ENCODE measurements around the gene PNPLA2. TPM values are rescaled to one million over a fixed set of nuclear protein-coding genes. Genes with fewer than 3 reads are reported as not detected.

The PNPLA2 gene
- total RNA-seq, 1 experiment from 2014 or later = 66.5 TPM

- no peak for TF ChIP-seq JUN (CRISPR knock-in tag; IDR thresholded peaks at IDR 0.05)
- no peak for TF ChIP-seq ZMAT4 (CRISPR knock-in tag; IDR thresholded peaks at IDR 0.05)
- no peak for TF ChIP-seq ZNF219 (CRISPR knock-in tag; IDR thresholded peaks at IDR 0.05; ENCODE audit: borderline replicate concordance)
- no peak for TF ChIP-seq TEAD4 (CRISPR knock-in tag; IDR thresholded peaks at IDR 0.05)
- no peak for TF ChIP-seq GTF2I (CRISPR knock-in tag; conservative IDR thresholded peaks at IDR 0.05)
- TF ChIP-seq JAZF1 (CRISPR knock-in tag; IDR thresholded peaks at IDR 0.05) = no peak
- no peak for TF ChIP-seq EMX1 (CRISPR knock-in tag; IDR thresholded peaks at IDR 0.05)
- TF ChIP-seq FOXK1 (CRISPR knock-in tag; IDR thresholded peaks at IDR 0.05) = no peak
- TF ChIP-seq CDX4 (CRISPR knock-in tag; IDR thresholded peaks at IDR 0.05; ENCODE audit: borderline replicate concordance) = no peak
- TF ChIP-seq ZNF317 (CRISPR knock-in tag; IDR thresholded peaks at IDR 0.05; ENCODE audit: borderline replicate concordance, low read depth) = no peak
- no peak for TF ChIP-seq ZNF121 (CRISPR knock-in tag; IDR thresholded peaks at IDR 0.05)
- no peak for TF ChIP-seq ETV6 (CRISPR knock-in tag; IDR thresholded peaks at IDR 0.05)
- TF ChIP-seq ZBTB21 (CRISPR knock-in tag; IDR thresholded peaks at IDR 0.05; ENCODE audit: borderline replicate concordance) = no peak
- TF ChIP-seq CREB1 (CRISPR knock-in tag; IDR thresholded peaks at IDR 0.05) = no peak
- no peak for TF ChIP-seq ATF1 (CRISPR knock-in tag; IDR thresholded peaks at IDR 0.05)
- TF ChIP-seq GRHL2 (CRISPR knock-in tag; IDR thresholded peaks at IDR 0.05; ENCODE audit: insufficient replicate concordance, severe bottlenecking) = no peak
- TF ChIP-seq, protein P1, sequence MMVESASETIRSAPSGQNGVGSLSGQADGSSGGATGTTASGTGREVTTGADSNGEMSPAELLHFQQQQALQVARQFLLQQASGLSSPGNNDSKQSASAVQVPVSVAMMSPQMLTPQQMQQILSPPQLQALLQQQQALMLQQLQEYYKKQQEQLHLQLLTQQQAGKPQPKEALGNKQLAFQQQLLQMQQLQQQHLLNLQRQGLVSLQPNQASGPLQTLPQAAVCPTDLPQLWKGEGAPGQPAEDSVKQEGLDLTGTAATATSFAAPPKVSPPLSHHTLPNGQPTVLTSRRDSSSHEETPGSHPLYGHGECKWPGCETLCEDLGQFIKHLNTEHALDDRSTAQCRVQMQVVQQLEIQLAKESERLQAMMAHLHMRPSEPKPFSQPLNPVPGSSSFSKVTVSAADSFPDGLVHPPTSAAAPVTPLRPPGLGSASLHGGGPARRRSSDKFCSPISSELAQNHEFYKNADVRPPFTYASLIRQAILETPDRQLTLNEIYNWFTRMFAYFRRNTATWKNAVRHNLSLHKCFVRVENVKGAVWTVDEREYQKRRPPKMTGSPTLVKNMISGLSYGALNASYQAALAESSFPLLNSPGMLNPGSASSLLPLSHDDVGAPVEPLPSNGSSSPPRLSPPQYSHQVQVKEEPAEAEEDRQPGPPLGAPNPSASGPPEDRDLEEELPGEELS (CRISPR knock-in tag; IDR thresholded peaks at IDR 0.05) = no peak
- TF ChIP-seq ZNF671 (CRISPR knock-in tag; IDR thresholded peaks at IDR 0.05) = no peak
- CTCF ChIA-PET = no interaction called here
- Mint-ChIP-seq H3K4me3 (no peak overlapping the region), H3K27ac (no peak overlapping the region), H3K36me3 (no peaks in the 10 kb centered on the region), H3K27me3 (ENCODE audit: low read depth) (no peaks in the 10 kb centered on the region), H3K9me3 (no peaks in the 10 kb centered on the region), H3K4me1 (peaks cover 16% of the 10 kb centered on the region)
- DNase-seq (ENCODE audit: low spot score) = no peak
- no peak for ATAC-seq
- POLR2A ChIA-PET = no interaction called here
Measured at GRCh38 chr11:799641-800316, 18.9 kb upstream of the PNPLA2 start.

- H3K27ac Mint-ChIP-seq = no peak overlapping the region
- DNase-seq (ENCODE audit: low spot score) = no peak
- no peak for ATAC-seq
- ChIA-PET CTCF (no interaction called here), POLR2A (no interaction called here)
- peaks cover 17% of the 10 kb centered on the region for H3K4me1 Mint-ChIP-seq
- no peak overlapping the region for H3K4me3 Mint-ChIP-seq
- H3K36me3 Mint-ChIP-seq = no peaks in the 10 kb centered on the region
- no peaks in the 10 kb centered on the region for H3K27me3 Mint-ChIP-seq (ENCODE audit: low read depth)
- no peaks in the 10 kb centered on the region for H3K9me3 Mint-ChIP-seq
- TF ChIP-seq, protein P2, sequence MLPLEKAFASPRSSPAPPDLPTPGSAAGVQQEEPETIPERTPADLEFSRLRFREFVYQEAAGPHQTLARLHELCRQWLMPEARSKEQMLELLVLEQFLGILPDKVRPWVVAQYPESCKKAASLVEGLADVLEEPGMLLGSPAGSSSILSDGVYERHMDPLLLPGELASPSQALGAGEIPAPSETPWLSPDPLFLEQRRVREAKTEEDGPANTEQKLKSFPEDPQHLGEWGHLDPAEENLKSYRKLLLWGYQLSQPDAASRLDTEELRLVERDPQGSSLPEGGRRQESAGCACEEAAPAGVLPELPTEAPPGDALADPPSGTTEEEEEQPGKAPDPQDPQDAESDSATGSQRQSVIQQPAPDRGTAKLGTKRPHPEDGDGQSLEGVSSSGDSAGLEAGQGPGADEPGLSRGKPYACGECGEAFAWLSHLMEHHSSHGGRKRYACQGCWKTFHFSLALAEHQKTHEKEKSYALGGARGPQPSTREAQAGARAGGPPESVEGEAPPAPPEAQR (CRISPR knock-in tag; IDR thresholded peaks at IDR 0.05) = no peak
- TF ChIP-seq CDX4 (CRISPR knock-in tag; IDR thresholded peaks at IDR 0.05; ENCODE audit: borderline replicate concordance) (no peak), ESRRA (CRISPR knock-in tag; IDR thresholded peaks at IDR 0.05; ENCODE audit: borderline replicate concordance) (no peak), ZNF219 (CRISPR knock-in tag; IDR thresholded peaks at IDR 0.05; ENCODE audit: borderline replicate concordance) (no peak), GTF2I (CRISPR knock-in tag; conservative IDR thresholded peaks at IDR 0.05) (no peak), HMGA2 (CRISPR knock-in tag; IDR thresholded peaks at IDR 0.05) (no peak), ZNF121 (CRISPR knock-in tag; IDR thresholded peaks at IDR 0.05) (no peak), ELF4 (CRISPR knock-in tag; IDR thresholded peaks at IDR 0.05; ENCODE audit: low read depth) (no peak), ZNF138 (CRISPR knock-in tag; conservative IDR thresholded peaks at IDR 0.05) (no peak)
- TF ChIP-seq, protein P3, sequence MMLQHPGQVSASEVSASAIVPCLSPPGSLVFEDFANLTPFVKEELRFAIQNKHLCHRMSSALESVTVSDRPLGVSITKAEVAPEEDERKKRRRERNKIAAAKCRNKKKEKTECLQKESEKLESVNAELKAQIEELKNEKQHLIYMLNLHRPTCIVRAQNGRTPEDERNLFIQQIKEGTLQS (CRISPR knock-in tag; conservative IDR thresholded peaks at IDR 0.05) = no peak
- TF ChIP-seq, protein P1 (CRISPR knock-in tag; IDR thresholded peaks at IDR 0.05) = no peak
- TF ChIP-seq, protein P4, sequence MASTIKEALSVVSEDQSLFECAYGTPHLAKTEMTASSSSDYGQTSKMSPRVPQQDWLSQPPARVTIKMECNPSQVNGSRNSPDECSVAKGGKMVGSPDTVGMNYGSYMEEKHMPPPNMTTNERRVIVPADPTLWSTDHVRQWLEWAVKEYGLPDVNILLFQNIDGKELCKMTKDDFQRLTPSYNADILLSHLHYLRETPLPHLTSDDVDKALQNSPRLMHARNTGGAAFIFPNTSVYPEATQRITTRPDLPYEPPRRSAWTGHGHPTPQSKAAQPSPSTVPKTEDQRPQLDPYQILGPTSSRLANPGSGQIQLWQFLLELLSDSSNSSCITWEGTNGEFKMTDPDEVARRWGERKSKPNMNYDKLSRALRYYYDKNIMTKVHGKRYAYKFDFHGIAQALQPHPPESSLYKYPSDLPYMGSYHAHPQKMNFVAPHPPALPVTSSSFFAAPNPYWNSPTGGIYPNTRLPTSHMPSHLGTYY (CRISPR knock-in tag; IDR thresholded peaks at IDR 0.05) = no peak
- TF ChIP-seq, protein P5, sequence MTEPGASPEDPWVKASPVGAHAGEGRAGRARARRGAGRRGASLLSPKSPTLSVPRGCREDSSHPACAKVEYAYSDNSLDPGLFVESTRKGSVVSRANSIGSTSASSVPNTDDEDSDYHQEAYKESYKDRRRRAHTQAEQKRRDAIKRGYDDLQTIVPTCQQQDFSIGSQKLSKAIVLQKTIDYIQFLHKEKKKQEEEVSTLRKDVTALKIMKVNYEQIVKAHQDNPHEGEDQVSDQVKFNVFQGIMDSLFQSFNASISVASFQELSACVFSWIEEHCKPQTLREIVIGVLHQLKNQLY (CRISPR knock-in tag; IDR thresholded peaks at IDR 0.05) = no peak
Measured at GRCh38 chr11:800473-800872, 18.2 kb upstream of the PNPLA2 start.
